AG04450 (cell line): ENCODE results near the gene SUPT7L. TPM values are rescaled to one million over a fixed set of nuclear protein-coding genes. Genes with fewer than 3 reads are reported as not detected.
A peak's percentile ranks its signal among the peaks of the same experiment; 100 is the strongest.

Source experiments
- CTCF ChIA-PET: fragments of 300-600, 350-600 bp; formaldehyde crosslinking; extraction: SDS; loops from one replicate; lab custom pipeline; 2022; ENCODE audit warnings: antibody characterized with exemption, inconsistent platforms; lab: Charles Lee
- POLR2A ChIA-PET: fragments of 350-600 bp; formaldehyde crosslinking; extraction: SDS; loops from one replicate; lab custom pipeline; 2021; ENCODE audit warnings: antibody characterized with exemption, inconsistent platforms; lab: Yijun Ruan, JAX
- DNase-seq: peaks from one replicate; pipeline ENCODE4 v3.0.0-alpha.2; 2011; ENCODE audit warnings: low read depth, low spot score
- H3K27ac ChIP-seq: one replicate; pipeline ENCODE4 v1.5.1; 2012; ENCODE audit warnings: low read depth, low read length, control low read depth
- H3K27me3 ChIP-seq: one replicate; pipeline ENCODE4 v1.6.0; 2012; ENCODE audit warnings: low read length; ENCODE audit not compliant: control insufficient read depth, insufficient read depth
- H3K4me3 ChIP-seq: 2 replicates; pipeline ENCODE4 v1.5.1; 2011; ENCODE audit warnings: mild to moderate bottlenecking, low read depth, low read length, control low read depth
- H3K9me3 ChIP-seq: 2 replicates; pipeline ENCODE4 v1.5.1; 2012; ENCODE audit warnings: low read length; ENCODE audit not compliant: control insufficient read depth, insufficient read depth
- polyA plus RNA-seq: library from polyadenylated mRNA; depleted of rRNA; stranded (reverse); fragments of >200 nt; gene quantifications from 2 replicates; pipeline ENCODE4 v1.2.3, GENCODE V29; 2011
- TF ChIP-seq, protein P1 (sequence below): IDR thresholded peaks from 2 replicates; pipeline ENCODE4 v1.5.1; 2011; ENCODE audit warnings: low read depth, low read length, control low read depth, inconsistent platforms

Gene SUPT7L
- polyA plus RNA-seq, 1 experiment = 46.7 TPM

DNA sequence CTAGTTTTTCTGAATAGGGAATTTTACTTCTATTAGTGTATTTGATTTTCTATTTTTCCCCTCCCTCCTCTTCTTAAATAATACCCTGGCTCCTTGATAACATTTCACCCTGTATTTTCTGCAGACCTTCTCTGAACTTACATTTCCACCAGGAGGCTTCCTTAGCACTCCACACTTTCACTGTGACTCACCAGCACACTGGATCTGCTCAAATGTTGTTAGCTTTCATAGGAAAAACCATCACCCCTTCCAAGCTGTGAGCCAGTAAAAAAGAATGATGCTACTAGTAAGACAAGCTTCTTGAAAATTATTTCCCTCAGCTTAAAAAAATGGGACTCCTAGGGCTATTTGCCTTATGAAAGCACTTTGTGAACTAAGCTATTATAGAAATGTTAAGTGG is 16.1 kb downstream of the SUPT7L start:
- DNase-seq = no peak
- ChIA-PET POLR2A (interaction anchor here (0.5 kb wide), 1 partner anchor 17 kb away, joined by 6 read pairs; no protein-coding TSS in a partner anchor), CTCF (interaction anchor here (1.6 to 2.0 kb wide), 2 partner anchors 37 to 240 kb away, joined by 3 to 11 read pairs; no protein-coding TSS in a partner anchor)

DNA sequence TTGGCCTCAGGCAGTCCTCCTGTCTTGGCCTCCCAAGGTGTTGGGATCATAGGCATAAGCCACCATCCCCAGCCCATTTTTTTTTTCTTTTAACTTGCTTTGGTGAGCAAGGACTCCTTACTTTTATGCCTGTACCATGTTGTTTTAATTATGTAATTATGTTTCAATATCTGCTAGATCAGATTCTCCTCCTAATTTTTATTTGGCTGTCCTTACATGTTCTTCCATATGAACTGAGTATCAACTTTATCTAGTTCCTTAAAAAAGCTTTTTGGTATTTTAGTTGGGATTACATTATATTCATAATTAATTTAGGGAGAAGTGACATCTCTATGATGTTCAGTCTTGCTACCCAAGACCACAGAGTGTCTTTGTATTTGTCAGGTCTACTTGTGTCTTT is 18.2 kb downstream of the SUPT7L start:
- Histone ChIP-seq H3K27ac (no peak overlapping the region), H3K9me3 (no peaks in the 10 kb centered on the region), H3K27me3 (no peaks in the 10 kb centered on the region), H3K4me3 (no peak overlapping the region)
- POLR2A ChIA-PET = no interaction called here
- CTCF ChIA-PET = no interaction called here
- TF ChIP-seq, protein P1, sequence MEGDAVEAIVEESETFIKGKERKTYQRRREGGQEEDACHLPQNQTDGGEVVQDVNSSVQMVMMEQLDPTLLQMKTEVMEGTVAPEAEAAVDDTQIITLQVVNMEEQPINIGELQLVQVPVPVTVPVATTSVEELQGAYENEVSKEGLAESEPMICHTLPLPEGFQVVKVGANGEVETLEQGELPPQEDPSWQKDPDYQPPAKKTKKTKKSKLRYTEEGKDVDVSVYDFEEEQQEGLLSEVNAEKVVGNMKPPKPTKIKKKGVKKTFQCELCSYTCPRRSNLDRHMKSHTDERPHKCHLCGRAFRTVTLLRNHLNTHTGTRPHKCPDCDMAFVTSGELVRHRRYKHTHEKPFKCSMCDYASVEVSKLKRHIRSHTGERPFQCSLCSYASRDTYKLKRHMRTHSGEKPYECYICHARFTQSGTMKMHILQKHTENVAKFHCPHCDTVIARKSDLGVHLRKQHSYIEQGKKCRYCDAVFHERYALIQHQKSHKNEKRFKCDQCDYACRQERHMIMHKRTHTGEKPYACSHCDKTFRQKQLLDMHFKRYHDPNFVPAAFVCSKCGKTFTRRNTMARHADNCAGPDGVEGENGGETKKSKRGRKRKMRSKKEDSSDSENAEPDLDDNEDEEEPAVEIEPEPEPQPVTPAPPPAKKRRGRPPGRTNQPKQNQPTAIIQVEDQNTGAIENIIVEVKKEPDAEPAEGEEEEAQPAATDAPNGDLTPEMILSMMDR = no peak
- DNase-seq = no peak

More for the DNA sequence above, 16.1 kb downstream of the SUPT7L start:
- H3K27ac ChIP-seq = no peak overlapping the region
- TF ChIP-seq, protein P1 = 0 out of 2 replicates have a peak, but pooled peaks have one; percentile 19
- H3K9me3 ChIP-seq = no peaks in the 10 kb centered on the region
- H3K4me3 ChIP-seq = no peak overlapping the region
- no peaks in the 10 kb centered on the region for H3K27me3 ChIP-seq

GRCh38 chr2:27640722-27641245 is 22.6 kb downstream of the SUPT7L start:
- DNase-seq = no peak
- H3K4me3 ChIP-seq = no peak overlapping the region
- no peaks in the 10 kb centered on the region for H3K27me3 ChIP-seq
- no peak overlapping the region for H3K27ac ChIP-seq
- CTCF ChIA-PET = no interaction called here
- no peaks in the 10 kb centered on the region for H3K9me3 ChIP-seq
- POLR2A ChIA-PET = interaction anchor here (0.6 kb wide), 1 partner anchor 58 kb away, joined by 4 read pairs; no protein-coding TSS in a partner anchor
- TF ChIP-seq, protein P1 = no peak

- H3K9me3 ChIP-seq = no peaks in the 10 kb centered on the region
- TF ChIP-seq, protein P1 = no peak
- CTCF ChIA-PET = interaction anchor here (1.3 kb wide), 1 partner anchor 45 kb away, joined by 4 read pairs; no protein-coding TSS in a partner anchor
- no peak overlapping the region for H3K27ac ChIP-seq
- no peaks in the 10 kb centered on the region for H3K27me3 ChIP-seq
- DNase-seq = peak; percentile 53
- no peak overlapping the region for H3K4me3 ChIP-seq
- POLR2A ChIA-PET = no interaction called here
These were observed 24.7 kb downstream of the SUPT7L start for GRCh38 chr2:27638709-27639108.

DNA sequence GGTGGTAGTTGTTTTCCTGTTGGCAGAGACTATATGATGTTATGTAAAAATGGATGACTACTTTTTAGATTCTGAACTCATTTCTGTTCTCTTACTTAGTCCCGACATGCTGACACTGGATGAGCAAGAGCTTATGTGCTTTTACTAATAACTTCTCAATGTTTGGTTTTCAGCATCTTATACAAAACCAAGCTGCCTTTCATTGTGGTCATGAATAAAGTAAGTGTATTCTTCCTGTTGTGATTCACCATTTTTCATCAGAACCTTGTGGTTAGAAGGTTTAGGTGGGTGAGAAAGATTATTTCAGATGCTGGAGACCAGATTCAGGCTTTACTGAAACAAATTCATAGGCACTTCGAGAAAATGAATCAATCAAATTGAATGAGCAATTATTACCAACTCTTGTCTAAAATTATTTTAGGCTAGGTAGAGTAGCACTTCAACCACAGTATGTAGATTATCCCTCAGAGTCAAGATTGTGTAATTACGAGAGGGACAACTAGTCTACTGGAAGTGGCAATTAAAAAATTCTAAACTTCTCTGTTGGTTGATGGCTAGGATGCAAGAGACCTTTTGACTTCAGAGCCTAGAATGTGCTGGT is 25.3 kb downstream of the SUPT7L start:
- Histone ChIP-seq H3K27me3 (no peaks in the 10 kb centered on the region), H3K9me3 (no peaks in the 10 kb centered on the region), H3K4me3 (no peak overlapping the region), H3K27ac (no peak overlapping the region)
- DNase-seq = peak; percentile 45
- ChIA-PET POLR2A (no interaction called here), CTCF (interaction anchor here (1.3 kb wide), 1 partner anchor 45 kb away, joined by 4 read pairs; no protein-coding TSS in a partner anchor)
- TF ChIP-seq, protein P1 = no peak
